Measurements from ENCODE around the gene ITGA2B. TPM values are rescaled to one million over a fixed set of nuclear protein-coding genes. Genes with fewer than 3 reads are reported as not detected.

The ITGA2B gene
- total and polyA plus RNA-seq, 2 of the 13 experiments (the other 11 are each of a cell fraction or from before 2014, with no cell fraction given): 0.38 to 1.1 TPM

- no peak for TF ChIP-seq E2F5 (CRISPR knock-in tag; conservative IDR thresholded peaks at IDR 0.05)
- TF ChIP-seq ETS1 (CRISPR knock-in tag; IDR thresholded peaks at IDR 0.05): no peak
- TF ChIP-seq ZNF674 (CRISPR knock-in tag; IDR thresholded peaks at IDR 0.05; ENCODE audit: low read depth): no peak
- peak; percentile 39; the same call in 1 of the 2 replicates for TF ChIP-seq ZBTB3 (CRISPR knock-in tag; IDR thresholded peaks at IDR 0.05; ENCODE audit: borderline replicate concordance, low read depth)
- TF ChIP-seq PLRG1 (conservative IDR thresholded peaks at IDR 0.05): no peak
- TF ChIP-seq ZNF724P (CRISPR knock-in tag; IDR thresholded peaks at IDR 0.05; ENCODE audit: borderline replicate concordance): no peak
- peak; percentile 19; the same call in 1 of the 2 replicates for TF ChIP-seq TEAD2 (CRISPR knock-in tag; IDR thresholded peaks at IDR 0.05)
- no peak for TF ChIP-seq FOXK2 (IDR thresholded peaks at IDR 0.05)
- TF ChIP-seq LCORL (IDR thresholded peaks at IDR 0.05): no peak
- peak; percentile 83 for TF ChIP-seq LCORL (CRISPR knock-in tag; IDR thresholded peaks at IDR 0.05)
- peak; percentile 54; the same call in 1 of the 2 replicates for TF ChIP-seq MEF2D (CRISPR knock-in tag; IDR thresholded peaks at IDR 0.05)
- peak; percentile 52; the same call in 1 of the 2 replicates for TF ChIP-seq ZFP91 (CRISPR knock-in tag; IDR thresholded peaks at IDR 0.05; ENCODE audit: borderline replicate concordance)
- peak; percentile 58 for TF ChIP-seq PATZ1 (CRISPR knock-in tag; IDR thresholded peaks at IDR 0.05)
- TF ChIP-seq XRCC5 (optimal IDR thresholded peaks at IDR 0.05; ENCODE audit: low read length): no peak
- peak; percentile 14; the same call in 1 of the 2 replicates for TF ChIP-seq ZFP37 (CRISPR knock-in tag; IDR thresholded peaks at IDR 0.05; ENCODE audit: borderline replicate concordance)
- TF ChIP-seq RERE (CRISPR knock-in tag; IDR thresholded peaks at IDR 0.05; ENCODE audit: low read depth): no peak
- peak; percentile 21; the same call in 1 of the 2 replicates for TF ChIP-seq CREB1 (IDR thresholded peaks at IDR 0.05)
- no peak for TF ChIP-seq CREB1 (CRISPR knock-in tag; IDR thresholded peaks at IDR 0.05)
- peak; percentile 56; the same call in 1 of the 2 replicates for TF ChIP-seq YEATS2 (CRISPR knock-in tag; IDR thresholded peaks at IDR 0.05; ENCODE audit: borderline replicate concordance)
- peak; percentile 74 for TF ChIP-seq ZNF788 (CRISPR knock-in tag; IDR thresholded peaks at IDR 0.05; ENCODE audit: borderline replicate concordance)
Observed at GRCh38 chr17:44324092-44324570, 65.3 kb downstream of the ITGA2B start (continued).
